ENCODE data around the gene DNAJC30. TPM values are rescaled to one million over a fixed set of nuclear protein-coding genes. Genes with fewer than 3 reads are reported as not detected.
A peak's percentile ranks its signal among the peaks of the same experiment; 100 is the strongest.

Gene DNAJC30
- total and polyA plus RNA-seq, 10 of the 15 experiments (the other 5 are each of a cell fraction or from before 2014, with no cell fraction given): 2.1 to 19.0 (median 7.9) TPM

- TF ChIP-seq, protein P1, sequence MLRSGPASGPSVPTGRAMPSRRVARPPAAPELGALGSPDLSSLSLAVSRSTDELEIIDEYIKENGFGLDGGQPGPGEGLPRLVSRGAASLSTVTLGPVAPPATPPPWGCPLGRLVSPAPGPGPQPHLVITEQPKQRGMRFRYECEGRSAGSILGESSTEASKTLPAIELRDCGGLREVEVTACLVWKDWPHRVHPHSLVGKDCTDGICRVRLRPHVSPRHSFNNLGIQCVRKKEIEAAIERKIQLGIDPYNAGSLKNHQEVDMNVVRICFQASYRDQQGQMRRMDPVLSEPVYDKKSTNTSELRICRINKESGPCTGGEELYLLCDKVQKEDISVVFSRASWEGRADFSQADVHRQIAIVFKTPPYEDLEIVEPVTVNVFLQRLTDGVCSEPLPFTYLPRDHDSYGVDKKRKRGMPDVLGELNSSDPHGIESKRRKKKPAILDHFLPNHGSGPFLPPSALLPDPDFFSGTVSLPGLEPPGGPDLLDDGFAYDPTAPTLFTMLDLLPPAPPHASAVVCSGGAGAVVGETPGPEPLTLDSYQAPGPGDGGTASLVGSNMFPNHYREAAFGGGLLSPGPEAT (IDR thresholded peaks at IDR 0.05; ENCODE audit: low read depth): no peak
- TF ChIP-seq RUNX3 (IDR thresholded peaks at IDR 0.05; ENCODE audit: low read length) (no peak), TCF3 (IDR thresholded peaks at IDR 0.05; ENCODE audit: borderline replicate concordance, insufficient read depth, low read depth, low read length) (no peak), NKRF (conservative IDR thresholded peaks at IDR 0.05) (peak; percentile 71; the same call in 1 of the 2 replicates), BACH1 (IDR thresholded peaks at IDR 0.05; ENCODE audit: borderline replicate concordance) (peak; percentile 58; the same call in 1 of the 2 replicates), NRF1 (conservative IDR thresholded peaks at IDR 0.05; ENCODE audit: low read depth, low read length) (peak; percentile 72), POLR2AphosphoS5 (IDR thresholded peaks at IDR 0.05; ENCODE audit: low read length) (no peak), MTA2 (IDR thresholded peaks at IDR 0.05; ENCODE audit: low read depth) (no peak), POLR2A (IDR thresholded peaks at IDR 0.05; ENCODE audit: low read depth, low read length) (peak; percentile 62; the same call in 1 of the 2 replicates), KLF5 (IDR thresholded peaks at IDR 0.05; ENCODE audit: partially characterized antibody) (no peak), IKZF1 (conservative IDR thresholded peaks at IDR 0.05) (peak; percentile 90), RBBP5 (conservative IDR thresholded peaks at IDR 0.05) (no peak), SMARCA5 (IDR thresholded peaks at IDR 0.05) (no peak), NFIC (IDR thresholded peaks at IDR 0.05; ENCODE audit: low read depth, low read length) (no peak), SRF (IDR thresholded peaks at IDR 0.05; ENCODE audit: low read depth in 2 of 2, low read length in 2 of 2) (no peak)
These were observed 35.9 kb upstream of the DNAJC30 start, which contains the start of gene STX1A (continued) for GRCh38 chr7:73718905-73719805.
